Urinary bladder (tissue), 4 donors: ENCODE results near the gene SNRK. TPM values are rescaled to one million over a fixed set of nuclear protein-coding genes. Genes with fewer than 3 reads are reported as not detected.

Experiments used
- DNase-seq: peaks from one replicate; pipeline ENCODE4 v3.0.0-alpha.2; 2015; ENCODE audit errors: extremely low spot score
- H3K27ac ChIP-seq: one replicate; pipeline ENCODE4 v1.5.1; 2013; ENCODE audit warnings: low read depth, mild to moderate bottlenecking, moderate library complexity
- H3K36me3 ChIP-seq: one replicate; pipeline ENCODE4 v1.6.1; 2013; ENCODE audit warnings: mild to moderate bottlenecking, moderate library complexity; ENCODE audit not compliant: insufficient read depth
- H3K4me1 ChIP-seq: one replicate; pipeline ENCODE4 v1.6.1; 2013; ENCODE audit warnings: mild to moderate bottlenecking, moderate library complexity; ENCODE audit not compliant: insufficient read depth
- H3K4me3 ChIP-seq: one replicate; pipeline ENCODE4 v1.5.1; 2013; ENCODE audit warnings: low read depth, low read length
- WGBS: extraction: QIAGEN DNeasy Blood & Tissue Kit; methylation state at CpG from one replicate; pipeline ENCODE4 v1.1.7; 2013; 5-methylcytosine and 5-hydroxymethylcytosine counted together
- polyA plus RNA-seq: library from polyadenylated mRNA; stranded (reverse); fragments of 200-250 nt; gene quantifications from one replicate; pipeline ENCODE4 v1.2.3, GENCODE V29; 2013
- total RNA-seq: library from RNA; depleted of rRNA; stranded (reverse); fragments of >200 nt; gene quantifications from one replicate; pipeline ENCODE4 v1.2.3, GENCODE V29; 2014
- donor health status: healthy with polysubstance abuse.
- donor health status: healthy.

SNRK gene
- total and polyA plus RNA-seq, 2 donors = 26.7 to 86.0 TPM

GRCh38 chr3:43256714-43257461 is 29.5 kb upstream of the SNRK start:
- DNase-seq = no peak
- Histone ChIP-seq H3K4me1 (no peaks in the 10 kb centered on the region), H3K36me3 (no peaks in the 10 kb centered on the region), H3K4me3 (no peak overlapping the region), H3K27ac (no peak overlapping the region)
- WGBS = 86% methylated on average over 1 of the region's 1 CpG

- Histone ChIP-seq H3K27ac (no peak overlapping the region), H3K4me1 (no peaks in the 10 kb centered on the region), H3K36me3 (no peaks in the 10 kb centered on the region), H3K4me3 (no peak overlapping the region)
- DNase-seq = no peak
- WGBS = 82% methylated on average over 2 of the region's 2 CpGs
Observed at GRCh38 chr3:43257850-43258249, 28.5 kb upstream of the SNRK start.

GRCh38 chr3:43259626-43260025 is 26.7 kb upstream of the SNRK start:
- Histone ChIP-seq H3K27ac (no peak overlapping the region), H3K4me1 (no peaks in the 10 kb centered on the region), H3K4me3 (no peak overlapping the region), H3K36me3 (no peaks in the 10 kb centered on the region)
- 91% methylated on average over 2 of the region's 2 CpGs for WGBS
- no peak for DNase-seq

- Histone ChIP-seq H3K4me1 (no peaks in the 10 kb centered on the region), H3K4me3 (no peak overlapping the region), H3K27ac (no peak overlapping the region), H3K36me3 (no peaks in the 10 kb centered on the region)
- DNase-seq = no peak
- 98% methylated on average over 1 of the region's 1 CpG for WGBS
Observed at GRCh38 chr3:43260412-43260811, 25.9 kb upstream of the SNRK start.

GRCh38 chr3:43262194-43262593 is 24.1 kb upstream of the SNRK start:
- no peak for DNase-seq
- no peak overlapping the region for H3K27ac ChIP-seq
- 74% methylated on average over 4 of the region's 4 CpGs for WGBS

GRCh38 chr3:43266451-43266850 is 19.9 kb upstream of the SNRK start:
- Histone ChIP-seq H3K27ac (no peak overlapping the region), H3K4me1 (no peaks in the 10 kb centered on the region)
- 37% methylated on average over 3 of the region's 3 CpGs for WGBS

More at GRCh38 chr3:43262194-43262593, 24.1 kb upstream of the SNRK start:
- H3K4me1 ChIP-seq = no peaks in the 10 kb centered on the region
- no peaks in the 10 kb centered on the region for H3K36me3 ChIP-seq
- H3K4me3 ChIP-seq = no peak overlapping the region

GRCh38 chr3:43266995-43267394 is 19.3 kb upstream of the SNRK start:
- DNase-seq = no peak
- Histone ChIP-seq H3K4me3 (no peak overlapping the region), H3K27ac (no peak overlapping the region), H3K4me1 (no peaks in the 10 kb centered on the region), H3K36me3 (no peaks in the 10 kb centered on the region)
- 85% methylated on average over 1 of the region's 1 CpG for WGBS

More at GRCh38 chr3:43266451-43266850, 19.9 kb upstream of the SNRK start:
- Histone ChIP-seq H3K36me3 (no peaks in the 10 kb centered on the region), H3K4me3 (no peak overlapping the region)
- DNase-seq = no peak

GRCh38 chr3:43268636-43269035 is 17.7 kb upstream of the SNRK start:
- H3K36me3 ChIP-seq = no peaks in the 10 kb centered on the region
- H3K27ac ChIP-seq = no peak overlapping the region
- no peaks in the 10 kb centered on the region for H3K4me1 ChIP-seq
- H3K4me3 ChIP-seq = no peak overlapping the region
- 89% methylated on average over 1 of the region's 1 CpG for WGBS
- no peak for DNase-seq

- 65% methylated on average over 2 of the region's 2 CpGs for WGBS
- no peak overlapping the region for H3K4me3 ChIP-seq
- no peak overlapping the region for H3K27ac ChIP-seq
- H3K36me3 ChIP-seq = no peaks in the 10 kb centered on the region
- no peaks in the 10 kb centered on the region for H3K4me1 ChIP-seq
- no peak for DNase-seq
Observed at GRCh38 chr3:43270078-43270477, 16.3 kb upstream of the SNRK start.

GRCh38 chr3:43273416-43273815 is 12.9 kb upstream of the SNRK start:
- WGBS = 73% methylated on average over 2 of the region's 2 CpGs
- DNase-seq = no peak

GRCh38 chr3:43279082-43279481 is 7.3 kb upstream of the SNRK start:
- no peak for DNase-seq
- no peak overlapping the region for H3K4me3 ChIP-seq
- no peaks in the 10 kb centered on the region for H3K36me3 ChIP-seq
- H3K4me1 ChIP-seq = no peaks in the 10 kb centered on the region
- no peak overlapping the region for H3K27ac ChIP-seq

More at GRCh38 chr3:43273416-43273815, 12.9 kb upstream of the SNRK start:
- Histone ChIP-seq H3K27ac (no peak overlapping the region), H3K4me1 (no peaks in the 10 kb centered on the region), H3K4me3 (no peak overlapping the region), H3K36me3 (no peaks in the 10 kb centered on the region)

GRCh38 chr3:43279532-43279931 is 6.8 kb upstream of the SNRK start:
- Histone ChIP-seq H3K4me3 (no peak overlapping the region), H3K4me1 (no peaks in the 10 kb centered on the region), H3K27ac (no peak overlapping the region), H3K36me3 (no peaks in the 10 kb centered on the region)
- no peak for DNase-seq
- 88% methylated on average over 5 of the region's 5 CpGs for WGBS

GRCh38 chr3:43281020-43281419 is 5.3 kb upstream of the SNRK start:
- Histone ChIP-seq H3K27ac (no peak overlapping the region), H3K4me3 (no peak overlapping the region), H3K36me3 (no peaks in the 10 kb centered on the region), H3K4me1 (no peaks in the 10 kb centered on the region)
- DNase-seq = no peak
- WGBS = 65% methylated on average over 2 of the region's 2 CpGs

- Histone ChIP-seq H3K4me3 (no peak overlapping the region), H3K4me1 (no peaks in the 10 kb centered on the region), H3K36me3 (no peaks in the 10 kb centered on the region), H3K27ac (no peak overlapping the region)
- DNase-seq = no peak
- WGBS = 56% methylated on average over 1 of the region's 1 CpG
Observed at GRCh38 chr3:43284171-43284570, 2.2 kb upstream of the SNRK start.
